ENCODE results near the gene IGSF10.

IGSF10 gene

GRCh38 chr3:151443583-151443982 is 17.3 kb downstream of the IGSF10 start:
- TF ChIP-seq, protein P1, sequence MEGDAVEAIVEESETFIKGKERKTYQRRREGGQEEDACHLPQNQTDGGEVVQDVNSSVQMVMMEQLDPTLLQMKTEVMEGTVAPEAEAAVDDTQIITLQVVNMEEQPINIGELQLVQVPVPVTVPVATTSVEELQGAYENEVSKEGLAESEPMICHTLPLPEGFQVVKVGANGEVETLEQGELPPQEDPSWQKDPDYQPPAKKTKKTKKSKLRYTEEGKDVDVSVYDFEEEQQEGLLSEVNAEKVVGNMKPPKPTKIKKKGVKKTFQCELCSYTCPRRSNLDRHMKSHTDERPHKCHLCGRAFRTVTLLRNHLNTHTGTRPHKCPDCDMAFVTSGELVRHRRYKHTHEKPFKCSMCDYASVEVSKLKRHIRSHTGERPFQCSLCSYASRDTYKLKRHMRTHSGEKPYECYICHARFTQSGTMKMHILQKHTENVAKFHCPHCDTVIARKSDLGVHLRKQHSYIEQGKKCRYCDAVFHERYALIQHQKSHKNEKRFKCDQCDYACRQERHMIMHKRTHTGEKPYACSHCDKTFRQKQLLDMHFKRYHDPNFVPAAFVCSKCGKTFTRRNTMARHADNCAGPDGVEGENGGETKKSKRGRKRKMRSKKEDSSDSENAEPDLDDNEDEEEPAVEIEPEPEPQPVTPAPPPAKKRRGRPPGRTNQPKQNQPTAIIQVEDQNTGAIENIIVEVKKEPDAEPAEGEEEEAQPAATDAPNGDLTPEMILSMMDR (IDR thresholded peaks at IDR 0.05; ENCODE audit: insufficient read depth, low read depth, low read length, missing control alignments), result no peak
- no peak overlapping the region for H3K4me3 ChIP-seq (ENCODE audit: low read length)
- DNase-seq (ENCODE audit: low read depth), result peak; percentile 24

GRCh38 chr3:151440940-151441339 is 19.9 kb downstream of the IGSF10 start:
- no peak for DNase-seq (ENCODE audit: low read depth)
- TF ChIP-seq, protein P1 (IDR thresholded peaks at IDR 0.05; ENCODE audit: insufficient read depth, low read depth, low read length, missing control alignments), result no peak

DNA sequence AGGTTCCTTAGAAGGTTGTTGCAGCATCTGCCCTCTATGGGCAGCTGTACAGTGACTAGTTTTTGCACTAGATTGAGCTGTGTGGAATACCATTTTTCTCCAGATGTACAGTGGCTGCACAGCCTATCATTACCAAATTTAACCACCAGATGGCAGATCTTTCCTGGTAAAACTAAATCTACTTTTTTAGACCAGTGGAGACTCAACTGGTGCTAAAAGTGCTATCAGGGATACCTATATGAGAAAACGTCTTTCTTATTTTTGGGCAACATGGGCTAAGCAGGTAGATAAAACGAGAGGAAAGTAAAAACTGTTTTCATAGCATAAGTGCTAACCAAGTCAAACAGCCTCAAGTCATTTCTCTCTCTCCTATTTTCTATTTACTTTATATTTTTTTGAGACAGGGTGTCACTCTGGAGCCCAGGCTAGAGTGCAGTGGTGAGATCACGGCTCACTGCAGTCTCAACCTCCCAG is 21.2 kb downstream of the IGSF10 start:
- H3K4me3 ChIP-seq (ENCODE audit: low read length), result no peak overlapping the region
- TF ChIP-seq, protein P1 (IDR thresholded peaks at IDR 0.05; ENCODE audit: insufficient read depth, low read depth, low read length, missing control alignments), result peak; percentile 78
- peak; percentile 69 for DNase-seq (ENCODE audit: low read depth)

More at GRCh38 chr3:151440940-151441339, 19.9 kb downstream of the IGSF10 start:
- H3K4me3 ChIP-seq (ENCODE audit: low read length), result no peak overlapping the region

- H3K4me3 ChIP-seq (ENCODE audit: low read length), result no peak overlapping the region
- TF ChIP-seq, protein P1 (IDR thresholded peaks at IDR 0.05; ENCODE audit: insufficient read depth, low read depth, low read length, missing control alignments), result no peak
- no peak for DNase-seq (ENCODE audit: low read depth)
Observed at GRCh38 chr3:151437906-151438305, 23.0 kb downstream of the IGSF10 start.

DNA sequence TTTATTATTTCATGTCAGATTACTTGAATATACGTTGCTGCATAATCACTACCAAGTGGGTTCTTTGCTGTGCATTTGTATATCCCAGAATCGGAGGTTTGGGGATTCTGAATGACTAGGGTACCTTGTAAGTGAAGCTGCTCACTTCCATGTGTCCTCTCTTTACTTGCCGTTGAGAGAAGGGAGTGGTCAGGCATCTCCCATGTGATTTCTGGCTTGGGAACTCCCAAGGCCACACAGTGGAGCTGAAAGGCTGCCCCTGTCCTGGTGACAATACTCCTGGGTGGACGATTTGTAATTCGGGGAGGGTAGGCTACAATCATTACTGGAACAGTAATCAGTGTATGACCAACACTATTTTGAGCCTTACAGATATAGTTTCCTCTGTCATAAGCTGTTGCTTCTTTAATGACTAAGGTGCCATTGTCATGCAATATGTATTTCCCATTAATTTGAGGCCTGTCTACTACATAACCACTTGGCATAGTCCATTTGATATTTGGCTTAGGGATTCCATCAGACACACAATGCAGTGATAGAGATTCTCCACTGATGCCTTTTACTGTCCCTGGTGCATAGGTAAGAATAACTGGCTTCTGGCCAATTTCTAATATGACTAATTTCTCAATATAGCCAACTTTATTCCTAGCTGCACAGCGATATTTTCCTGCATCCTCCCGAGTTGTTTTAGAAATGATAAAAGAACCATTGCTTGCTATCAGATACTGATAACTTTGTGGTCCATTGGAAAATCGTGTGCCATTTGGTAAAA is 24.0 kb downstream of the IGSF10 start:
- peak; percentile 15 for DNase-seq (ENCODE audit: low read depth)
- H3K4me3 ChIP-seq (ENCODE audit: low read length), result no peak overlapping the region
- TF ChIP-seq, protein P1 (IDR thresholded peaks at IDR 0.05; ENCODE audit: insufficient read depth, low read depth, low read length, missing control alignments), result no peak

DNA sequence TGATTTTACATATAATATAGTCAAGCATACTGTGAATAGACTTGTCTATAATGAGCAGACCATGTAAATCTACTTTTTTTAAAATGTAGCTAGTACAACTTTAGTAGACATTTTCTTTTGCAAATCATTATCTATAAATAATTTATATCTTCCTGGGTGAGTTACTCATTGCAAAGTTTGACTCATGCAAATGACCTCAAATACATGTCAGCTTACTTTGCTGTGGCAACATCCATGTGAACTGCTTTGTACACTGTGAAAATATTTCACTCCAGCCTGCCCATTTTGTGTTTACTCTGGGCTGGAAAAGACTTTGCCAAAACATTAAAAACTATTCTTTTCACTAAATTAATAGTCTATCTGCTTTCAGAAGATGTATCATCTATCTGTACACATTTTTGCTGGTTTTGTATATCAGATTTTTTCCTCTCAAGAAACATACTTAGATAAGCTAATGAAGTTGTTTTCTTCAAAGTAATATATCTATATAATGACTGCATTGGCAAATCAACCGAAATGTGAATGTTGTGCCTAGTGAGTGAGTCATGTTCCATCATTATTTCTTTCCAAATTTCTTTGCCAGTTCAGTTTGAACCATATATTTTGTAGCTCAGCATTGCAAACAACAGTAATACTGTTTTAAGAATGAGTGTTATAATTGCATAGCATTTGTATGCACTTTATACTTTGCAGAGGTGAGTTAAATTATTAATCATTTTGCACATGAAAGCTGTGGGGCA is 26.5 kb downstream of the IGSF10 start:
- TF ChIP-seq, protein P1 (IDR thresholded peaks at IDR 0.05; ENCODE audit: insufficient read depth, low read depth, low read length, missing control alignments), result no peak
- H3K4me3 ChIP-seq (ENCODE audit: low read length), result no peak overlapping the region
- peak; percentile 87 for DNase-seq (ENCODE audit: low read depth)

All from epithelial cell of esophagus (primary cell).